ENCODE measurements around the gene ZNF879. TPM values are rescaled to one million over a fixed set of nuclear protein-coding genes. Genes with fewer than 3 reads are reported as not detected.

The ZNF879 gene
- total and polyA plus RNA-seq, 7 donors: under 0.01 to 6.3 (median 2.8) TPM

DNA sequence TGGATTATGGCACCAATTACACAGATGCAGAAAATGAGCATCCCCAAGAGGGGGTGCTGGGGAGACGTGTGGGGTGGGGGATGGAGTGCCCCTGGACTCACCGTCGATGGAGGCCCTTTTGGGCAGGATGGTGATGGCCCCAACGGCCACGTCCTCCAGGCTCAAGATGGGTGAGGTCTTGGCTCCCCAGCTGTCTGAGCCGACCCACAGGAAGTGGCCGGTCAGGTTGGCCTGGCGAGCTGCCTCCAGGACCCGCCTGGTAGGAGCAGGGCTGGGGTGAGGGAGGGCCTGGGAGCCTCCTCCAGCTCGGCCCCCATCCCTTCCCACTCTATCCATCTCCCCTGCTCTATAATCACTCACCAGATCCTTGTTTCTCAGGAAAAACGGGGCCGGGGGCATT is 33.1 kb upstream of the ZNF879 start:
- intact Hi-C loops (cut with DNase I): no loop called here
- H3K27ac ChIP-seq: no peak overlapping the region
- WGBS, 2 donors: 88 to 89% methylated on average over 12 of the region's 12 CpGs
- no peak for DNase-seq
- H3K27me3 ChIP-seq: peaks cover 4 to 25% (median 23%) of the 10 kb centered on the region in 3 donors
- H3K9me3 ChIP-seq: peaks cover 6 to 29% (median 11%) of the 10 kb centered on the region in 4 donors
- no peaks in the 10 kb centered on the region for H3K36me3 ChIP-seq
- no peak overlapping the region for H3K4me3 ChIP-seq
- H3K4me1 ChIP-seq: peaks cover 0 to 3% (median 0%) of the 10 kb centered on the region in 4 donors
- TF ChIP-seq EP300 (IDR thresholded peaks at IDR 0.05) (no peak), POLR2A (IDR thresholded peaks at IDR 0.05) (no peak), POLR2AphosphoS5 (IDR thresholded peaks at IDR 0.05) (no peak)
- TF ChIP-seq, protein P1, sequence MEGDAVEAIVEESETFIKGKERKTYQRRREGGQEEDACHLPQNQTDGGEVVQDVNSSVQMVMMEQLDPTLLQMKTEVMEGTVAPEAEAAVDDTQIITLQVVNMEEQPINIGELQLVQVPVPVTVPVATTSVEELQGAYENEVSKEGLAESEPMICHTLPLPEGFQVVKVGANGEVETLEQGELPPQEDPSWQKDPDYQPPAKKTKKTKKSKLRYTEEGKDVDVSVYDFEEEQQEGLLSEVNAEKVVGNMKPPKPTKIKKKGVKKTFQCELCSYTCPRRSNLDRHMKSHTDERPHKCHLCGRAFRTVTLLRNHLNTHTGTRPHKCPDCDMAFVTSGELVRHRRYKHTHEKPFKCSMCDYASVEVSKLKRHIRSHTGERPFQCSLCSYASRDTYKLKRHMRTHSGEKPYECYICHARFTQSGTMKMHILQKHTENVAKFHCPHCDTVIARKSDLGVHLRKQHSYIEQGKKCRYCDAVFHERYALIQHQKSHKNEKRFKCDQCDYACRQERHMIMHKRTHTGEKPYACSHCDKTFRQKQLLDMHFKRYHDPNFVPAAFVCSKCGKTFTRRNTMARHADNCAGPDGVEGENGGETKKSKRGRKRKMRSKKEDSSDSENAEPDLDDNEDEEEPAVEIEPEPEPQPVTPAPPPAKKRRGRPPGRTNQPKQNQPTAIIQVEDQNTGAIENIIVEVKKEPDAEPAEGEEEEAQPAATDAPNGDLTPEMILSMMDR (IDR thresholded peaks at IDR 0.05): no peak

DNA sequence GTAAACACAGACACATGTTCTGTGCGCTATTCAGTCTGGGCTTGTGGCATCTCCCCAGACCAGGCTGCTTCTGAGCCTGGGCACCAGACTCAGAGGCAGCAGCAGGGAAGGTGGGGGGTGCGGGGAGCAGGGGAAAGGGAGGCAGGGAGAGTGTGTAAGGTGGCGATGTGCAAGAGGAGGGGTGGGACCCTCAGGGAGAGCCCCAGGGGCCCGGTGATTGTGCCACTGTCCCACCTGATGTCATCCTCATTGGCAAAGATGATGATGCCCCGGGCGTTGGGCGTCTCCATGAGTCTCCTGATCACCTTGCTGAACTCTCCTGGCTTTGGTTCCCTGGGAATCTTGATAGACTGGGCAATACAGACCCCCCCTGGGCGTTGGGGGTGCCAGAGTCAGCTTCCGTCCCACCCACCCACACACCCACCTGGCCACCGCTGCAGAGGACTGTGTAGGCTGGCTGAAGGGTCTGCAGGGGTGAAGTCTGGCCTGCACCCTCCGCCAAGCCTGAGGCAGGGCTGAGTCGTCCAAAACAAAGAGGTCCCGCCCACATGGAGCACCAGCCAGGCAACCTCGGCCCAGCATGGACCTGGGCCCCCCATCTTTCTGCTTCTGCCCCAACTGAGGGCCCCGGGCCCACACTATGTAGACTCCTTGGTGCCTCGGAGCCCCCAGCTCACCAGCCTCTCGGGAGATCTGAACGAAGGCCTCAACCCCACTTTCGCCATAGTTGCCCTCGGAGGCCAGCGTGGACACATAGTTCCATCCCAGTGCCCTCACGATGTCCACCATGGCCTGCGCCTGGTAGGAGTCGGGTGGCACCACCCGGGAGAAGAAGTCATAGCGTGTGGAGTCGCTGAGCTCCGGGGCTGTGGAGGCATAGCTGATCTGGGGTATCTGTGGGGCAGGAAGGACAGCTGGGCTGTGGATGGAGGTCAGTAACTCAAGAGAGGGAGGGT is 32.1 kb upstream of the ZNF879 start:
- TF ChIP-seq, protein P1 (IDR thresholded peaks at IDR 0.05): no peak
- TF ChIP-seq POLR2A (IDR thresholded peaks at IDR 0.05) (no peak), POLR2AphosphoS5 (IDR thresholded peaks at IDR 0.05) (no peak), EP300 (IDR thresholded peaks at IDR 0.05) (no peak)
- no peak for DNase-seq
- Histone ChIP-seq H3K9me3 (peaks cover 3 to 22% (median 7%) of the 10 kb centered on the region in 4 donors), H3K36me3 (no peaks in the 10 kb centered on the region), H3K27me3 (peaks cover 6 to 35% (median 28%) of the 10 kb centered on the region in 3 donors), H3K4me1 (peaks cover 0 to 3% (median 0%) of the 10 kb centered on the region in 4 donors), H3K4me3 (no peak overlapping the region), H3K27ac (no peak overlapping the region)
- intact Hi-C loops (cut with DNase I): no loop called here
- 91 to 92% methylated on average over 28 of the region's 28 CpGs for WGBS, 2 donors

DNA sequence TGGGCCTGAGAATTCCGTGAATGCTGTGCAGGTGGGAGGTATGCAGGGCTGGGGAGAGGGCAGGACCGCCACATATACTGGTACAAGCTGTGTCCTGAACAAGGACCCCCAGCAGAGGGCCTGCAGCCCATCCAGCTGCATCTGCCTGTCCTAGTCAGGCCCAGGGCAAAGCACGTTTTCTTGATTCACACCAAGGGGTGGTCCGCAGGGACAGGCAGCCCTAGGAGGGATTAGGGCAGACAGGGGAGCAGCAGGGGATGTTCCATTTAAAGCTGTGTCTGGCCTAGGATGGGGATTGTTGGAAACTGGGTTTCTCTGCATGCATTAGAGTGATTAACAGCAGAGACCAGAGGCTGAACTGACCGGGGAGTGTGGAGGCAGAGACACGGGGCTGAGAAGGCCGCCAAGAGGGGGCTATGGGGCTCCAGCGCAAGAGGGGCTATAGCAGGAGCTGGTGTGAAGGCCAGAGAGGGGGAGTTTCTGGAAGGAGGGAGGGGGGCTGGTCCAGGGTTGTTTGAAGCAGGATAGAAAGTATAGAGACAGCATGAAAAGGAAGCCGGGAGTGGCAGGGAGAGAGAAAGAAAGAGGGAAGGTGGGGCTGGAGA is 31.2 kb upstream of the ZNF879 start:
- 66 to 68% methylated on average over 9 of the region's 9 CpGs for WGBS, 2 donors
- Histone ChIP-seq H3K27ac (no peak overlapping the region), H3K9me3 (peaks cover 0 to 14% (median 4%) of the 10 kb centered on the region in 4 donors), H3K27me3 (peaks cover 6 to 38% (median 28%) of the 10 kb centered on the region in 3 donors), H3K36me3 (no peaks in the 10 kb centered on the region), H3K4me1 (peaks cover 0 to 3% (median 0%) of the 10 kb centered on the region in 4 donors), H3K4me3 (no peak overlapping the region)
- TF ChIP-seq, protein P1 (IDR thresholded peaks at IDR 0.05): no peak
- TF ChIP-seq POLR2AphosphoS5 (IDR thresholded peaks at IDR 0.05): no peak
- intact Hi-C loops (cut with DNase I): no loop called here
- DNase-seq: no peak

DNA sequence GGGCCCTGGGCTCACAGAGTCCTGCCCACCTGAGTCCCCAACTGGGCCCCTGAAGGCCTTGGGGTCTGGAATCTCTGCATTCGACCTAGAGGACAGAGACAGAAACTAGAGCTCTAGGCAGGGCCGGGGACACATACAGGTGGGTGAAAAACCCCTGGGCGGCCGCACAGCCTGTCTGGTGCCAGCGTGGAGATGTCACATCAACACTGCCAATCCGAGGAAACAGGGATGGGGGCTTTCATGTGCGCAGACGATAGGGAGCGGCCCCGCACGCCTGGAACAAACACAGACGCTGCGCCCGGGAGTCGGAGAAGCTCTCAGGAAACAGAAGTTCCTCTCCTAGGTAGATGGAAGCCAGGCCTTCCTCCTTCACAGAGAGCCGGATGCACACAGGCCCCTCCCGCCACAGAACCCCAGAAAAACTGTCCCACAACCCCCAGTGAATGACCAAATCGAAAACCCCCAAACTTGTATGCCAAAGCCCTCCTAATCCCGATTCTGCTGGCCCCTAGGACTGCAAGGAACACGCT is 30.3 kb upstream of the ZNF879 start:
- H3K4me3 ChIP-seq: no peak overlapping the region
- no peaks in the 10 kb centered on the region for H3K36me3 ChIP-seq
- 45 to 78% methylated on average over 20 of the region's 20 CpGs for WGBS, 2 donors
- no peak overlapping the region for H3K27ac ChIP-seq
- peaks cover 0 to 3% (median 0%) of the 10 kb centered on the region in 4 donors for H3K4me1 ChIP-seq
- intact Hi-C loops (cut with DNase I): no loop called here
- TF ChIP-seq POLR2A (IDR thresholded peaks at IDR 0.05) (no peak), EP300 (IDR thresholded peaks at IDR 0.05) (no peak), POLR2AphosphoS5 (IDR thresholded peaks at IDR 0.05) (no peak)
- H3K9me3 ChIP-seq: peaks cover 0 to 12% (median 4%) of the 10 kb centered on the region in 4 donors
- peaks cover 6 to 38% (median 28%) of the 10 kb centered on the region in 3 donors for H3K27me3 ChIP-seq
- no peak for DNase-seq
